Panc1 (cell line): Measurements from ENCODE around the gene PHLPP1. TPM values are rescaled to one million over a fixed set of nuclear protein-coding genes. Genes with fewer than 3 reads are reported as not detected.
A peak's percentile ranks its signal among the peaks of the same experiment; 100 is the strongest.

Experiments used
- ATAC-seq: fragments of 200-7000 bp; cut with Tn5 transposase; 2 replicates; pipeline ENCODE4 v1.9.1; 2020; ENCODE audit warnings: mild to moderate bottlenecking, moderate library complexity
- BruUV-seq: library from RNA; stranded (reverse); fragments of 400-500 nt; replicated peaks from 2 replicates; lab custom pipeline; 2021; lab: Mats Ljungman, UMichigan
- CTCF ChIA-PET: fragments of 300-600 bp; sonication (Branson Sonifier 250); formaldehyde crosslinking; loops from one replicate; lab custom pipeline; 2022; ENCODE audit warnings: antibody characterized with exemption; lab: Charles Lee
- POLR2A ChIA-PET: fragments of 300-600 bp; sonication (Branson Sonifier 250); formaldehyde crosslinking; loops from one replicate; lab custom pipeline; 2022; ENCODE audit warnings: antibody characterized with exemption; lab: Charles Lee
- DNase-seq: peaks from one replicate; pipeline ENCODE4 v3.0.0-alpha.2; 2010; ENCODE audit warnings: low read depth, low spot score
- H3K27ac ChIP-seq: 2 replicates; pipeline ENCODE4 v1.5.1; 2011; ENCODE audit warnings: mild to moderate bottlenecking, low read length, inconsistent platforms
- H3K27me3 ChIP-seq: fragments of 200-500 bp; sonication (Bioruptor generic); 2 replicates; pipeline ENCODE4 v1.6.0; 2014; ENCODE audit warnings: low read length, inconsistent platforms; ENCODE audit not compliant: control insufficient read depth, insufficient read depth
- H3K36me3 ChIP-seq: fragments of 200-500 bp; sonication (Bioruptor generic); 2 replicates; pipeline ENCODE4 v1.5.1; 2014; ENCODE audit warnings: inconsistent platforms, mild to moderate bottlenecking, low read length, moderate library complexity; ENCODE audit not compliant: control insufficient read depth, insufficient read depth
- H3K4me1 ChIP-seq: 2 replicates; pipeline ENCODE4 v1.5.1; 2011; ENCODE audit warnings: inconsistent platforms, mild to moderate bottlenecking, low read length, moderate library complexity; ENCODE audit not compliant: control insufficient read depth, insufficient read depth
- H3K4me3 ChIP-seq, 2 experiments: 2 replicates each; pipeline ENCODE4 v1.5.1; 2011 to 2012; ENCODE audit warnings: low read depth in 2 of 2, low read length in 2 of 2, mild to moderate bottlenecking in 2 of 2, inconsistent platforms in 1 of 2, moderate library complexity in 1 of 2
- H3K9me3 ChIP-seq: fragments of 200-500 bp; sonication (Bioruptor generic); 2 replicates; pipeline ENCODE4 v1.5.1; 2014; ENCODE audit warnings: low read depth, mild to moderate bottlenecking, inconsistent platforms, low read length, moderate library complexity; ENCODE audit not compliant: control insufficient read depth, insufficient read depth
- POLR2AphosphoS5 ChIP-seq: IDR thresholded peaks from 2 replicates; pipeline ENCODE4 v1.6.1; 2012; ENCODE audit warnings: mild to moderate bottlenecking, low read depth, low read length, moderate library complexity
- SIN3A ChIP-seq: IDR thresholded peaks from 2 replicates; pipeline ENCODE4 v1.6.1; 2012; ENCODE audit warnings: low read depth, mild to moderate bottlenecking, low read length, moderate library complexity, borderline replicate concordance; ENCODE audit not compliant: insufficient read depth
- TCF7L2 ChIP-seq: IDR thresholded peaks from 2 replicates; pipeline ENCODE4 v1.6.1; 2011; ENCODE audit warnings: mild to moderate bottlenecking, low read depth, low read length, inconsistent platforms
- in situ Hi-C: cut with HindIII; loops from 2 replicates; pipeline ENCODE4 v1.10.0; 2016; ENCODE audit warnings: low sequenced_read_pairs, low pct_unique_long_range_greater_than_20kb
- intact Hi-C: fragments of 100-400 bp; cut with micrococcal nuclease; formaldehyde crosslinking; loops from one replicate; pipeline ENCODE4 v1.10.0; 2022; ENCODE audit not compliant: unreplicated experiment
- total RNA-seq: library from RNA; stranded (reverse); gene quantifications from one replicate; pipeline ENCODE4 v1.2.1, GENCODE V29; 2021; ENCODE audit not compliant: unreplicated experiment
- TF ChIP-seq, protein P1 (sequence below): fragments of 450-650 bp; IDR thresholded peaks from 2 replicates; pipeline ENCODE4 v1.5.1; 2017; ENCODE audit warnings: mild to moderate bottlenecking
- TF ChIP-seq, protein P2 (sequence below), 2 experiments: IDR thresholded peaks; 2 replicates each; pipeline ENCODE4 v1.6.1; 2011 to 2012; ENCODE audit warnings: low read depth in 2 of 2, control low read depth in 1 of 2, low read length in 1 of 2, mild to moderate bottlenecking in 1 of 2, moderate library complexity in 1 of 2; ENCODE audit not compliant: insufficient read depth in 1 of 2

Gene PHLPP1
- total RNA-seq, 1 experiment from 2014 or later, result 6.3 TPM

DNA sequence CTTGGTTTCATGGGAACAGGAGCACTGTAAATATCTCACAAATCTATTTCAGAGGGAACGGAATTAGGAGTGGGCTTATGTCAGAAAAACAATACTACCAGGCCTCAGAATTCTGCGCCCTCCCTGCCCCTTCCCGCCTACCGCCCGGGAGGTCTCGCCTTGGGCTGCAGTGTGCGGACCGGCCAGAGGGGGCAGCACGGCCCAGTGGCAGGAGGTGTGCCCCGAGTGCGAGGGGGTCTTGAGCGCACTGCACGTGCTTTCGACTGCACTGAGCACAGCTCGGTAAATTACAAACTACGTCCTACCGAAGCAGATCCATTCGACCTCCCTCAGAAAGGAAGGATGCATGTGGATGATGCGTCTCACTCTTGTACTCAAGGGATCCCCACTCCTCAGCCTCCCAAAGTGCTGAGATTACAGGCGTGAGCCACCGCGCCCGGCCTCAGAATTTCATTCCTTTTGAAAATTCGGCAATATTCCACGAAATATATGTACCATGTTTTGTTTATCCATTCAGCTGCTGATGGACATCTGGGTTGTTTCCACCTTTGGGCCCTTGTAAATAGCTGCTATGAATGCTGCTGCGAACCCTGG is 307.2 kb downstream of the PHLPP1 start:
- ATAC-seq, result no peak
- intact Hi-C loops (no loop called here), in situ Hi-C loops (no loop called here)
- TF ChIP-seq, protein P1, sequence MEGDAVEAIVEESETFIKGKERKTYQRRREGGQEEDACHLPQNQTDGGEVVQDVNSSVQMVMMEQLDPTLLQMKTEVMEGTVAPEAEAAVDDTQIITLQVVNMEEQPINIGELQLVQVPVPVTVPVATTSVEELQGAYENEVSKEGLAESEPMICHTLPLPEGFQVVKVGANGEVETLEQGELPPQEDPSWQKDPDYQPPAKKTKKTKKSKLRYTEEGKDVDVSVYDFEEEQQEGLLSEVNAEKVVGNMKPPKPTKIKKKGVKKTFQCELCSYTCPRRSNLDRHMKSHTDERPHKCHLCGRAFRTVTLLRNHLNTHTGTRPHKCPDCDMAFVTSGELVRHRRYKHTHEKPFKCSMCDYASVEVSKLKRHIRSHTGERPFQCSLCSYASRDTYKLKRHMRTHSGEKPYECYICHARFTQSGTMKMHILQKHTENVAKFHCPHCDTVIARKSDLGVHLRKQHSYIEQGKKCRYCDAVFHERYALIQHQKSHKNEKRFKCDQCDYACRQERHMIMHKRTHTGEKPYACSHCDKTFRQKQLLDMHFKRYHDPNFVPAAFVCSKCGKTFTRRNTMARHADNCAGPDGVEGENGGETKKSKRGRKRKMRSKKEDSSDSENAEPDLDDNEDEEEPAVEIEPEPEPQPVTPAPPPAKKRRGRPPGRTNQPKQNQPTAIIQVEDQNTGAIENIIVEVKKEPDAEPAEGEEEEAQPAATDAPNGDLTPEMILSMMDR, result peak; percentile 50
- TF ChIP-seq SIN3A, result no peak
- Histone ChIP-seq H3K4me3 (no peak overlapping the region), H3K27ac (no peak overlapping the region), H3K4me1 (no peaks in the 10 kb centered on the region), H3K36me3 (no peaks in the 10 kb centered on the region), H3K27me3 (no peaks in the 10 kb centered on the region), H3K9me3 (no peaks in the 10 kb centered on the region)
- CTCF ChIA-PET, result interaction anchor here (0.6 to 0.7 kb wide), 2 partner anchors 12 to 416 kb away, joined by 4 to 5 read pairs; no protein-coding TSS in a partner anchor
- BruUV-seq, result no TSS peak
- no peak for DNase-seq
- POLR2A ChIA-PET, result no interaction called here

DNA sequence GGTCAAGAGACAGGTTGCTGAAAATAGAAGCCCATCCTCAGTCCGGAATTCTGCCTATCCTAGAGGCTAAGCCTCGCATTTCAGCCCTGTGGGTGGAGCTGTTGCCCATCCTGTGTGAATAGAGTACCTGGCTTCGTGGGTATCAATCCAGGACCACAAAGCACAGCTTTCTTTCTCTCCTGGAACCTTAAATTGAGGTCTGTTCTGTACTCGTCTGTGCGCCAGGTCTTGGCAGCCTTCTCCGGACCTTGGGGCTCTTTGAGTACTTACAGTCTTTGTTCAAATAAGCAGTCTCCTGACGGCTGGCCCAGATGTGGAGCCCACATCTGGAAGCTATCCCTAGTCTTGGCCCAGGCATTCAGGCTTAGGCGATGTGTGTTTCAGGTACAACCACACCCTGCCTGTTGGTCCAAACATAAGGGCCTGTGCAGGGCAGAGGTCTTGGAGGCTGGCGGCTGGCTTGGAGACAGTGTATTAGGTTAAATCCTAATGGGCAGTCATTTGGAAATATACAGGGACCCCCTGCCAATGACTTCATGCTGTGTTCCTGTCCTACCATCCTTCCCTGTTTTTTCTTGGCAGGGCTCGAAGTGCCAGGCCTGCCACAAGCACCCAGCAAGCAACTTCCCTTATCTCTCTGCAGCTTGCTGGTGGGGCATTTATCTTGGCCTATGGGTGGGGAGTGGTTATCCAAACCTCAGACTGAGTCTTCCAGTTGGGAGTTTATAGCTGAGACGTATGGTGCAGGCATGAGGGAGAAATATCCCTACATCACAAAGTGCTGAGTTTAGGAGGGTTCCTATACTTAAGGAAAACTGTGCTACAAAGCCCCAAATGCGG is 310.1 kb downstream of the PHLPP1 start:
- TF ChIP-seq, protein P1, result peak; percentile 42; the same call in 1 of the 2 replicates
- TF ChIP-seq POLR2AphosphoS5 (no peak), SIN3A (no peak), TCF7L2 (no peak)
- TF ChIP-seq, protein P2, sequence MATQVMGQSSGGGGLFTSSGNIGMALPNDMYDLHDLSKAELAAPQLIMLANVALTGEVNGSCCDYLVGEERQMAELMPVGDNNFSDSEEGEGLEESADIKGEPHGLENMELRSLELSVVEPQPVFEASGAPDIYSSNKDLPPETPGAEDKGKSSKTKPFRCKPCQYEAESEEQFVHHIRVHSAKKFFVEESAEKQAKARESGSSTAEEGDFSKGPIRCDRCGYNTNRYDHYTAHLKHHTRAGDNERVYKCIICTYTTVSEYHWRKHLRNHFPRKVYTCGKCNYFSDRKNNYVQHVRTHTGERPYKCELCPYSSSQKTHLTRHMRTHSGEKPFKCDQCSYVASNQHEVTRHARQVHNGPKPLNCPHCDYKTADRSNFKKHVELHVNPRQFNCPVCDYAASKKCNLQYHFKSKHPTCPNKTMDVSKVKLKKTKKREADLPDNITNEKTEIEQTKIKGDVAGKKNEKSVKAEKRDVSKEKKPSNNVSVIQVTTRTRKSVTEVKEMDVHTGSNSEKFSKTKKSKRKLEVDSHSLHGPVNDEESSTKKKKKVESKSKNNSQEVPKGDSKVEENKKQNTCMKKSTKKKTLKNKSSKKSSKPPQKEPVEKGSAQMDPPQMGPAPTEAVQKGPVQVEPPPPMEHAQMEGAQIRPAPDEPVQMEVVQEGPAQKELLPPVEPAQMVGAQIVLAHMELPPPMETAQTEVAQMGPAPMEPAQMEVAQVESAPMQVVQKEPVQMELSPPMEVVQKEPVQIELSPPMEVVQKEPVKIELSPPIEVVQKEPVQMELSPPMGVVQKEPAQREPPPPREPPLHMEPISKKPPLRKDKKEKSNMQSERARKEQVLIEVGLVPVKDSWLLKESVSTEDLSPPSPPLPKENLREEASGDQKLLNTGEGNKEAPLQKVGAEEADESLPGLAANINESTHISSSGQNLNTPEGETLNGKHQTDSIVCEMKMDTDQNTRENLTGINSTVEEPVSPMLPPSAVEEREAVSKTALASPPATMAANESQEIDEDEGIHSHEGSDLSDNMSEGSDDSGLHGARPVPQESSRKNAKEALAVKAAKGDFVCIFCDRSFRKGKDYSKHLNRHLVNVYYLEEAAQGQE (IDR thresholded peaks at IDR 0.05; ENCODE audit: insufficient read depth in 1 of 2, low read depth in 2 of 2, low read length in 1 of 2), result no peak
- ChIA-PET POLR2A (no interaction called here), CTCF (no interaction called here)
- intact Hi-C loops (no loop called here), in situ Hi-C loops (no loop called here)
- Histone ChIP-seq H3K4me3 (no peak overlapping the region), H3K9me3 (no peaks in the 10 kb centered on the region), H3K27me3 (no peaks in the 10 kb centered on the region), H3K27ac (peak overlapping the region; percentile 23; the same call in 1 of the 2 replicates), H3K4me1 (no peaks in the 10 kb centered on the region), H3K36me3 (no peaks in the 10 kb centered on the region)
- no TSS peak for BruUV-seq
- ATAC-seq (peak; percentile 79), DNase-seq (no peak)
